PC-9 (cell line): Measurements from ENCODE around the gene MSL1. TPM values are rescaled to one million over a fixed set of nuclear protein-coding genes. Genes with fewer than 3 reads are reported as not detected.

Source experiments
- Bru-seq: library from RNA; stranded (reverse); fragments of 400-500 nt; gene quantifications from one replicate; lab custom pipeline; 2021; lab: Mats Ljungman, UMichigan
- BruChase-seq, 2 experiments: library from RNA; stranded (reverse); fragments of 400-500 nt; gene quantifications; one replicate each; lab custom pipeline; 2021; lab: Mats Ljungman, UMichigan
- BruUV-seq: library from RNA; stranded (reverse); fragments of 400-500 nt; replicated peaks from 2 replicates; lab custom pipeline; 2021; lab: Mats Ljungman, UMichigan
- CTCF ChIA-PET: fragments of 300-600 bp; sonication (Branson Sonifier 250); formaldehyde crosslinking; loops from one replicate; lab custom pipeline; 2022; ENCODE audit warnings: antibody characterized with exemption; lab: Charles Lee
- POLR2A ChIA-PET: fragments of 300-600 bp; sonication (Branson Sonifier 250); formaldehyde crosslinking; loops from one replicate; lab custom pipeline; 2022; ENCODE audit warnings: antibody characterized with exemption; ENCODE audit not compliant: unreplicated experiment; lab: Charles Lee
- DNase-seq, 2 experiments: peaks; one replicate each; pipeline versions ENCODE4 v3.0.0 to v3.0.0-alpha.2; 2015 to 2022; ENCODE audit warnings: mixed read lengths in 1 of 2
- H2AFZ ChIP-seq: fragments of 200-600 bp; sonication (generic); 2 replicates; pipeline ENCODE4 v1.8.1; 2017; ENCODE audit warnings: antibody characterized with exemption
- H3F3A ChIP-seq: fragments of 200-600 bp; sonication (generic); 2 replicates; pipeline ENCODE4 v1.8.1; 2017; ENCODE audit warnings: antibody characterized with exemption, mild to moderate bottlenecking, low read depth; ENCODE audit not compliant: insufficient read depth
- H3K27ac ChIP-seq: fragments of 200-600 bp; sonication (generic); 2 replicates; pipeline ENCODE4 v1.6.1; 2016; ENCODE audit warnings: mixed run types
- H3K27me3 ChIP-seq: fragments of 200-600 bp; sonication (generic); 2 replicates; pipeline ENCODE4 v1.6.1; 2016; ENCODE audit warnings: low read depth, mixed run types; ENCODE audit not compliant: insufficient read depth
- H3K36me3 ChIP-seq: fragments of 200-600 bp; sonication (generic); 2 replicates; pipeline ENCODE4 v1.6.1; 2016; ENCODE audit warnings: low read depth, mixed run types
- H3K4me1 ChIP-seq: fragments of 200-600 bp; sonication (generic); replicated peaks from 2 replicates; pipeline ENCODE4 v1.6.1; 2016; ENCODE audit warnings: mixed run types; ENCODE audit not compliant: insufficient read depth
- H3K4me2 ChIP-seq: fragments of 200-600 bp; sonication (generic); 2 replicates; pipeline ENCODE4 v1.6.1; 2017; ENCODE audit warnings: mixed run types
- H3K4me3 ChIP-seq: fragments of 200-600 bp; sonication (generic); 2 replicates; pipeline ENCODE4 v1.6.1; 2016; ENCODE audit warnings: mixed run types
- H3K79me2 ChIP-seq: fragments of 200-600 bp; sonication (generic); 2 replicates; pipeline ENCODE4 v1.6.1; 2017; ENCODE audit warnings: low read depth, mixed run types
- H3K9me2 ChIP-seq: fragments of 200-600 bp; sonication (generic); 2 replicates; pipeline ENCODE4 v1.8.1; 2017; ENCODE audit warnings: mild to moderate bottlenecking; ENCODE audit not compliant: insufficient read depth
- H3K9me3 ChIP-seq: fragments of 200-600 bp; sonication (generic); 2 replicates; pipeline ENCODE4 v1.8.1; 2016; ENCODE audit warnings: low read depth; ENCODE audit not compliant: insufficient read depth
- H4K20me1 ChIP-seq: fragments of 200-600 bp; sonication (generic); 2 replicates; pipeline ENCODE4 v1.8.1; 2017; ENCODE audit not compliant: insufficient read depth
- CTCF ChIP-seq: fragments of 200-600 bp; sonication (generic); conservative IDR thresholded peaks from 2 replicates; pipeline ENCODE4 v1.6.1; 2017; ENCODE audit warnings: mixed run types, antibody characterized with exemption, mild to moderate bottlenecking, moderate library complexity
- EZH2 ChIP-seq: fragments of 200-600 bp; sonication (generic); IDR thresholded peaks from 2 replicates; pipeline ENCODE4 v1.8.0; 2017; ENCODE audit warnings: antibody characterized with exemption, low read depth
- intact Hi-C: fragments of 100-400 bp; cut with micrococcal nuclease; formaldehyde crosslinking; loops from one replicate; pipeline ENCODE4 v1.10.0; 2022; ENCODE audit not compliant: unreplicated experiment
- long read RNA-seq: library from polyadenylated mRNA; stranded (forward); transcript quantifications from one replicate; pipeline ENCODE4 v2.0.0, GENCODE V29; 2022
- total RNA-seq: library from RNA; stranded (reverse); gene quantifications from 2 replicates; pipeline ENCODE4 v1.2.3, GENCODE V29; 2021

Gene MSL1
- total RNA-seq (56.8 and 61.8 TPM in 2 replicates), Bru-seq, nascent RNA (percentile 75 among the genes with signal in this experiment), BruChase-seq, experiment 1, labeled RNA remaining after a 2-hour chase (percentile 94 among the genes with signal in this experiment), BruChase-seq, experiment 2, labeled RNA remaining after a 6-hour chase (percentile 94 among the genes with signal in this experiment)
- long read RNA-seq, full-length matches to known transcripts: 4 of 28 reads
- long read RNA-seq, partial matches to known transcripts: 1 of 28 reads
- long read RNA-seq, other reads (novel, unspliced or antisense): 23 of 28 reads

GRCh38 chr17:40121181-40122135 lies at the start of gene MSL1:
MSL1 (plus strand) TSS chr17:40121971; CDS start chr17:40122613, 642 bp downstream.
- Histone ChIP-seq H3K4me3 (peak within 1 kb of the TSS; percentile 91), H3K79me2 (peaks cover 60% of the 10 kb centered on the region), H3K27ac (peak within 1 kb of the TSS; percentile 58), H3K9me3 (no peaks in the 10 kb centered on the region), H3K4me2 (peak within 1 kb of the TSS; percentile 97), H2AFZ (peak within 1 kb of the TSS; percentile 97), H3K4me1 (peaks cover 26% of the 10 kb centered on the region), H4K20me1 (peaks cover 14% of the 10 kb centered on the region; the same call in 1 of the 2 replicates), H3K36me3 (0 out of 2 replicates have a peak, but pooled peaks cover 4% of the 10 kb centered on the region), H3K9me2 (no peaks in the 10 kb centered on the region), H3K27me3 (no peaks in the 10 kb centered on the region), H3F3A (peaks cover 7% of the 10 kb centered on the region)
- intact Hi-C loops: no loop called here
- DNase-seq: peak; percentile 52 to 85
- no TSS peak for BruUV-seq
- ChIA-PET CTCF (interaction anchor here (0.6 to 2.6 kb wide), 3 partner anchors 8 to 1235 kb away, joined by 3 to 10 read pairs (median 6); no protein-coding TSS in a partner anchor), POLR2A (interaction anchor here (0.6 to 0.7 kb wide), 3 partner anchors 167 to 1645 kb away, joined by 3 to 9 read pairs (median 7); no protein-coding TSS in a partner anchor)
- no peak for TF ChIP-seq CTCF
- TF ChIP-seq EZH2: no peak

- BruUV-seq: no TSS peak
- Histone ChIP-seq H3K4me2 (peak overlapping the region; percentile 40), H3K9me3 (no peaks in the 10 kb centered on the region), H3K27me3 (no peaks in the 10 kb centered on the region), H3K27ac (no peak overlapping the region), H3F3A (peaks cover 4% of the 10 kb centered on the region; the same call in 1 of the 2 replicates), H3K79me2 (no peaks in the 10 kb centered on the region), H3K36me3 (no peaks in the 10 kb centered on the region), H4K20me1 (no peaks in the 10 kb centered on the region; the same call in 1 of the 2 replicates), H3K4me3 (no peak overlapping the region), H3K4me1 (peaks cover 18% of the 10 kb centered on the region), H3K9me2 (no peaks in the 10 kb centered on the region), H2AFZ (no peak overlapping the region)
- ChIA-PET POLR2A (interaction anchor here (0.7 kb wide), 1 partner anchor 33 kb away, joined by 5 read pairs; no protein-coding TSS in a partner anchor), CTCF (interaction anchor here (0.9 kb wide), 1 partner anchor 33 kb away, joined by 3 read pairs; no protein-coding TSS in a partner anchor)
- peak in 1 of 2 experiments; percentile 70 for DNase-seq
- TF ChIP-seq EZH2 (no peak), CTCF (no peak)
- intact Hi-C loops: no loop called here
Observed at GRCh38 chr17:40072040-40072734, 49.6 kb upstream of the MSL1 start.
